Ishikawa (cell line): ENCODE data around the gene PLCB4.

Source experiments
- EP300 ChIP-seq: IDR thresholded peaks from 2 replicates; pipeline ENCODE4 v1.6.1; 2012; ENCODE audit warnings: borderline replicate concordance
- NFIC ChIP-seq: IDR thresholded peaks from 2 replicates; pipeline ENCODE4 v1.6.1; 2012
- YY1 ChIP-seq: IDR thresholded peaks from 2 replicates; pipeline ENCODE4 v1.6.1; 2012; ENCODE audit warnings: low read depth

DNA sequence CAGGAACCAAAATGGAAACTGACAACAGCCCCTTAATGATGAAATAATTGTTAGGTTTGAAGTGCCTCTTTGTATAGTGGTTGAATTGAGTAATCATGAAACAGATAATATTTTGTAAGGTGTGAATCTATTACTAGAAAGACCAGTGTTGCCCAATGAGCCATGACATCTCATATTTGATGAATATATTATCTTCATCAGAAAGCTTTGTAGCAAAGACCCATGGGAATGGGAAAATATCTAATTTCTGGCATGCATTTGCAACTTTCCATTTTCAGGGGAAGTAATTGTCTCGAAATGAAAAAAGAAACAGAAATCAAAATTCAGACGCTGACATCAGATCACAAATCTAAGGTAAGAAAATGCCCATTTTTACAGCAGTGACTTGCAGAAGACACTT is 388.2 kb downstream of the PLCB4 start:
- TF ChIP-seq EP300, result no peak
- no peak for TF ChIP-seq YY1
- TF ChIP-seq NFIC, result no peak
